Kidney (tissue), 14 donors: ENCODE measurements around the gene ZC3H7A. TPM values are rescaled to one million over a fixed set of nuclear protein-coding genes. Genes with fewer than 3 reads are reported as not detected.

Experiments used
- DNase-seq, 5 donors: peaks; one replicate each; pipeline ENCODE4 v3.0.0-alpha.2; 2013 to 2020
- FAIRE-seq: peaks from 2 replicates; lab custom pipeline; 2012; peaks lifted over from hg19 to GRCh38; lab: Jason Lieb, UNC
- H3K27ac ChIP-seq, 2 donors: one replicate each; pipeline ENCODE4 v1.7.0; 2013; ENCODE audit warnings: low read depth in 2 of 2, low read length in 2 of 2, inconsistent platforms in 1 of 2
- H3K27me3 ChIP-seq: one replicate; pipeline ENCODE4 v1.7.1; 2013; ENCODE audit warnings: low read length, inconsistent platforms; ENCODE audit not compliant: control insufficient read depth, insufficient read depth
- H3K36me3 ChIP-seq, 3 donors: one replicate each; pipeline versions ENCODE4 v1.7.0 to v1.7.1; 2013; ENCODE audit warnings: low read length in 3 of 3, control low read depth in 1 of 3, inconsistent platforms in 1 of 3; ENCODE audit not compliant: insufficient read depth in 3 of 3, control insufficient read depth in 2 of 3
- H3K4me1 ChIP-seq, 3 donors: one replicate each; pipeline versions ENCODE4 v1.7.0 to v1.7.1; 2013; ENCODE audit warnings: low read length in 3 of 3, inconsistent platforms in 1 of 3, low read depth in 1 of 3; ENCODE audit not compliant: control insufficient read depth in 2 of 3, insufficient read depth in 2 of 3
- H3K4me3 ChIP-seq, 3 donors: one replicate each; pipeline versions ENCODE4 v1.7.0 to v1.8.1; 2013; ENCODE audit warnings: low read length in 3 of 3, control low read depth in 1 of 3, inconsistent platforms in 1 of 3
- H3K9ac ChIP-seq, 3 donors: one replicate each; pipeline versions ENCODE4 v1.7.0 to v1.7.1; 2013; ENCODE audit warnings: low read length in 3 of 3, control low read depth in 1 of 3, inconsistent platforms in 1 of 3
- H3K9me3 ChIP-seq, 3 donors: one replicate each; pipeline versions ENCODE4 v1.7.0 to v1.7.1; 2013; ENCODE audit warnings: low read length in 3 of 3, control low read depth in 1 of 3, inconsistent platforms in 1 of 3; ENCODE audit not compliant: control insufficient read depth in 2 of 3, insufficient read depth in 1 of 3
- intact Hi-C: fragments of 100-400 bp; cut with DNase I; formaldehyde crosslinking; loops from one replicate; pipeline ENCODE4 v1.11.1; 2022
- polyA plus RNA-seq: library from polyadenylated mRNA; stranded (reverse); fragments of 350-450 nt; fragmentation: Illumina TruSeq; extraction: RNeasy Lipid Tissue Mini Kit (QIAGEN cat#74804); gene quantifications from one replicate; pipeline ENCODE4 v1.2.3, GENCODE V29; 2014; ENCODE audit warnings: low read depth, low replicate concordance; ENCODE audit not compliant: insufficient read depth
- total RNA-seq: library from RNA; stranded (reverse); fragmentation: NEBNext Ultra II Directional; extraction: Animal tissue kit (Norgen Biotek cat#: 25700); gene quantifications from one replicate; pipeline ENCODE4 v1.2.1, GENCODE V29; 2021
- TF ChIP-seq, protein P1 (sequence below): IDR thresholded peaks from 3 replicates; pipeline ENCODE4 v1.5.1; 2012; ENCODE audit warnings: mild to moderate bottlenecking, moderate library complexity, borderline replicate concordance; ENCODE audit not compliant: insufficient read depth; ENCODE audit errors: extremely low read depth
- donor health status: control.
- donor health status: control.
- donor health status: control.
- donor health status: control.
- donor health status: control.
- donor health status: DM: yes; HTN: yes; CAD: no.
- donor health status: Normal renal cell carcinoma (clear cell type).

Gene ZC3H7A
- total and polyA plus RNA-seq, 2 donors from 2014 or later = 23.8 to 59.5 TPM

DNA sequence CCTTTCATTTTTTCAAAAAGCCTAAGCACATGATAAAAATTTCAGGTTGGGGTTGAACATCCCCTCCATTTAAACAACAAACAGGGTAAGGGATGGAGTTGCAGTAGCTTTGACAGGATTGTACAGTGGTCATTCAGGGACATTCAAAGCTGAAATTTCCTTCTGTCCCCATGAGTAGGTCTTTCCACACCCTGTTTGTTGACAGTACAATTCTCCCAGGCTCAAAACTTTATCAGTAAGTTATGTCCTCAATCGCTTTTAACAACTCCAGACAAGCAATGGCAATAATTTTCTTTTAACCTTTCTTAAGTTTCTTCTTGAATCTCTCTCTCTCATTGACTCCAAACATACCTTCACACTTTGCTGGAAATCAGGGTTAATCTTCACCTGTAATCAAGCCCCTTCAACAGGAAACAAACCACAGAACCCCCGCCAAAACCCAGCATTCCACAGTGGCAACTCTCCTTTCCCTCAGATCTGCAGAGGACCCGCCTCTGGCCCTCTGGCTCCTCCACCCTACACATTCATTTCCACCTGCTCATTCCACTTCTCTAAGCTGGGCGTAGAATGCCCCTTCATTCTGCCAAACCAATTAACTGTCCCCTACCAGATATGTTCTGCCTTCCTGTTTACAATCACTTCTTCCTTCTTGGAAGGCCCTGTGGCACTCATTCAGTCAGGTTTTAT lies 75.1 kb downstream of the ZC3H7A start:
- no peak overlapping the region for H3K4me3 ChIP-seq
- no peaks in the 10 kb centered on the region for H3K9me3 ChIP-seq
- H3K36me3 ChIP-seq = peaks cover 0 to 32% (median 7%) of the 10 kb centered on the region in 3 donors
- no peaks in the 10 kb centered on the region for H3K27me3 ChIP-seq
- DNase-seq (peak in 1 of 5 donors; percentile 35), FAIRE-seq (no peak)
- no peak overlapping the region for H3K9ac ChIP-seq
- intact Hi-C loops = no loop called here
- peaks cover 0 to 17% (median 6%) of the 10 kb centered on the region in 3 donors for H3K4me1 ChIP-seq
- TF ChIP-seq, protein P1, sequence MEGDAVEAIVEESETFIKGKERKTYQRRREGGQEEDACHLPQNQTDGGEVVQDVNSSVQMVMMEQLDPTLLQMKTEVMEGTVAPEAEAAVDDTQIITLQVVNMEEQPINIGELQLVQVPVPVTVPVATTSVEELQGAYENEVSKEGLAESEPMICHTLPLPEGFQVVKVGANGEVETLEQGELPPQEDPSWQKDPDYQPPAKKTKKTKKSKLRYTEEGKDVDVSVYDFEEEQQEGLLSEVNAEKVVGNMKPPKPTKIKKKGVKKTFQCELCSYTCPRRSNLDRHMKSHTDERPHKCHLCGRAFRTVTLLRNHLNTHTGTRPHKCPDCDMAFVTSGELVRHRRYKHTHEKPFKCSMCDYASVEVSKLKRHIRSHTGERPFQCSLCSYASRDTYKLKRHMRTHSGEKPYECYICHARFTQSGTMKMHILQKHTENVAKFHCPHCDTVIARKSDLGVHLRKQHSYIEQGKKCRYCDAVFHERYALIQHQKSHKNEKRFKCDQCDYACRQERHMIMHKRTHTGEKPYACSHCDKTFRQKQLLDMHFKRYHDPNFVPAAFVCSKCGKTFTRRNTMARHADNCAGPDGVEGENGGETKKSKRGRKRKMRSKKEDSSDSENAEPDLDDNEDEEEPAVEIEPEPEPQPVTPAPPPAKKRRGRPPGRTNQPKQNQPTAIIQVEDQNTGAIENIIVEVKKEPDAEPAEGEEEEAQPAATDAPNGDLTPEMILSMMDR = no peak
- H3K27ac ChIP-seq = peak overlapping the region in 1 of 2 donors; percentile 9

DNA sequence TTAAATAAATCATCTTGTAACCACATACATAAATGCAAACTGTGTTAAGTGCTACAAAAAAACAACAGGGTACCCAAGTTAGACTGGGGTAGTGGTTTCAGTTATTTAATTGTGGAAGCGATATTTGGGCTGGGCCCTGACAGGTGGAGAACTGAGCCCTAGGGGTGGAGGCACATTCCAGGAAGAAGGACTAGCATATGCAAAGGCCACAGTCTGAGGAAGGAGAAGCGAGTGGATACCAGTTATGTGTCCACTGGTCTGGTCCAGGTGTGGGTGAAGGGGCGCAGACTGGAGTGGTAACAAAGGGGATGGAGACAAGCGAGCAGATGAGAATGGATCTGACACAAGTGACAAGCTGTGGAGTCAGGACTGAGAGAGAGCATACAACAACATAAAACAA lies 77.3 kb downstream of the ZC3H7A start:
- FAIRE-seq (no peak), DNase-seq (no peak)
- Histone ChIP-seq H3K9ac (no peak overlapping the region), H3K36me3 (peaks cover 0 to 18% (median 6%) of the 10 kb centered on the region in 3 donors), H3K4me3 (no peak overlapping the region), H3K4me1 (peaks cover 0 to 14% (median 0%) of the 10 kb centered on the region in 3 donors), H3K27me3 (no peaks in the 10 kb centered on the region), H3K27ac (no peak overlapping the region), H3K9me3 (no peaks in the 10 kb centered on the region)
- intact Hi-C loops = no loop called here
- TF ChIP-seq, protein P1 = no peak

DNA sequence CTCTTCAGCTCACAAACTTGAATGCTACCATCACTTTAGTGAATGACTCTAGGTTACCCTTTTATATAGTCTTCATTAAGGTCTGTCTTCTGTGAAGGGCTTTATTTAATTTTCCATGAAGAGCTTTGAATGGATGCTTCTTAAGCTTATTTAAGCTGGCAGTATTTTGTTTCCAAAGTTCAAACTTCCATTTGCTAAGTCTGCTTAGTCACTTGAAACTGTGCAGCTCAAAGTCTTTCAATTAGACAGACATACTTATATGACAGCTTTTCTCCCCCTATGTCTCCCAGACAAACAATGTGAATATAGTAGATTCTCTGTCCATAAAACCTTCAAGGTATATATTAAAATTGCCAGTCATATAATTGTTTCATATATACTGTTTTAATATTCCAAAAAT lies 77.9 kb downstream of the ZC3H7A start:
- Histone ChIP-seq H3K27me3 (no peaks in the 10 kb centered on the region), H3K4me1 (peaks cover 0 to 14% (median 0%) of the 10 kb centered on the region in 3 donors), H3K9me3 (no peaks in the 10 kb centered on the region), H3K4me3 (no peak overlapping the region), H3K27ac (no peak overlapping the region), H3K36me3 (peaks cover 0 to 14% (median 6%) of the 10 kb centered on the region in 3 donors), H3K9ac (no peak overlapping the region)
- FAIRE-seq = no peak
- TF ChIP-seq, protein P1 = no peak
- intact Hi-C loops = no loop called here
- peak in 1 of 5 donors; percentile 14 for DNase-seq

DNA sequence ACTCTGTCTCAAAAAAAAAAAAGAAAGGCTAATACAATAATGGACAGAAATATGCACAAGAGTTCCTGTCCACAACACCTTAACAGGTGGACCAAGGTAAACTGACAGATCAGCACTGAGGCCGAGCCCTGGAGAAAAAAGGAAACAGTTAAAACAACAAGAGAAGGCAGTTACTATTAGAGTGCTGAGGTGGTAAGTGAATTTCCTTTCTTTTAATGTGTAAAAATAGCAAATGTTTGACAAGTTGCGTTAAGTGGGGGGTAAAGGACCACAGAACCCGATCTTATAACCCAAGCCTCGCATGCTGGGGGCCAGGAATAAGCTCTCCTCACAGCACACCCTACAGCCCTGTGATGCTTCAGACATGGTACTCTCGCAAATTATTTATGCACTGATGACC lies 79.2 kb downstream of the ZC3H7A start:
- intact Hi-C loops = no loop called here
- no peak overlapping the region for H3K27ac ChIP-seq
- H3K36me3 ChIP-seq = peaks cover 0 to 18% (median 3%) of the 10 kb centered on the region in 3 donors
- TF ChIP-seq, protein P1 = no peak
- H3K27me3 ChIP-seq = no peaks in the 10 kb centered on the region
- peaks cover 0 to 14% (median 0%) of the 10 kb centered on the region in 3 donors for H3K4me1 ChIP-seq
- no peak overlapping the region for H3K4me3 ChIP-seq
- FAIRE-seq (no peak), DNase-seq (no peak)
- H3K9me3 ChIP-seq = no peaks in the 10 kb centered on the region
- no peak overlapping the region for H3K9ac ChIP-seq
